ENCODE measurements around the gene AFDN.

AFDN gene

GRCh38 chr6:168018664-168019063 lies 192.0 kb downstream of the AFDN start:
- no peak for DNase-seq (ENCODE audit: low read depth, low spot score)

GRCh38 chr6:168020242-168020641 lies 193.5 kb downstream of the AFDN start:
- DNase-seq (ENCODE audit: low read depth, low spot score): no peak

- DNase-seq (ENCODE audit: low read depth, low spot score): no peak
Measured at GRCh38 chr6:168021581-168021980, 194.9 kb downstream of the AFDN start.
